Trophoblast cell (in vitro differentiated cells and primary cell): ENCODE data around the gene PXK.

Experiments used
- DNase-seq, 2 donors: peaks; one replicate each; pipeline ENCODE4 v3.0.0-alpha.2; 2016
- H2AFZ ChIP-seq: 2 replicates; pipeline ENCODE4 v1.6.1; 2013; ENCODE audit warnings: low read length, moderate library complexity, mild to moderate bottlenecking; ENCODE audit not compliant: insufficient read depth, poor library complexity
- H2AK5ac ChIP-seq: 2 replicates; pipeline ENCODE4 v1.6.1; 2013; ENCODE audit warnings: mild to moderate bottlenecking, low read length
- H2BK120ac ChIP-seq: 2 replicates; pipeline ENCODE4 v1.6.1; 2013; ENCODE audit warnings: low read length, mild to moderate bottlenecking, moderate library complexity; ENCODE audit not compliant: insufficient read depth, poor library complexity
- H2BK12ac ChIP-seq: 2 replicates; pipeline ENCODE4 v1.6.1; 2013; ENCODE audit warnings: mild to moderate bottlenecking, low read length, moderate library complexity
- H2BK5ac ChIP-seq: 2 replicates; pipeline ENCODE4 v1.6.1; 2013; ENCODE audit warnings: low read length, low read depth, moderate library complexity, mild to moderate bottlenecking; ENCODE audit not compliant: poor library complexity
- H3K14ac ChIP-seq: 2 replicates; pipeline ENCODE4 v1.6.1; 2013; ENCODE audit warnings: mild to moderate bottlenecking, low read length
- H3K18ac ChIP-seq: 2 replicates; pipeline ENCODE4 v1.6.1; 2013; ENCODE audit warnings: mild to moderate bottlenecking, low read length
- H3K23ac ChIP-seq: 2 replicates; pipeline ENCODE4 v1.6.1; 2013; ENCODE audit warnings: low read length
- H3K27ac ChIP-seq: 2 replicates; pipeline ENCODE4 v1.5.1; 2013; ENCODE audit warnings: low read depth, mild to moderate bottlenecking, inconsistent platforms, low read length, moderate library complexity
- H3K27me3 ChIP-seq: 2 replicates; pipeline ENCODE4 v1.6.1; 2013; ENCODE audit warnings: inconsistent platforms, mild to moderate bottlenecking, low read length, moderate library complexity; ENCODE audit not compliant: insufficient read depth
- H3K36me3 ChIP-seq, 2 experiments: 1 replicate in 1 of 2; 2 replicates in 1 of 2; pipeline ENCODE4 v1.6.1; 2013; ENCODE audit warnings: low read length in 2 of 2, mild to moderate bottlenecking in 2 of 2, moderate library complexity in 1 of 2; ENCODE audit not compliant: insufficient read depth in 2 of 2, control insufficient read depth in 1 of 2
- H3K4ac ChIP-seq: 2 replicates; pipeline ENCODE4 v1.6.1; 2013; ENCODE audit warnings: low read depth, mild to moderate bottlenecking, low read length, moderate library complexity
- H3K4me1 ChIP-seq, 2 experiments: 1 replicate in 1 of 2; 2 replicates in 1 of 2; pipeline ENCODE4 v1.6.1; 2013; ENCODE audit warnings: low read length in 2 of 2, mild to moderate bottlenecking in 2 of 2, moderate library complexity in 1 of 2; ENCODE audit not compliant: insufficient read depth in 2 of 2, control insufficient read depth in 1 of 2
- H3K4me2 ChIP-seq: 2 replicates; pipeline ENCODE4 v1.6.1; 2013; ENCODE audit warnings: inconsistent platforms, mild to moderate bottlenecking, low read length, moderate library complexity
- H3K4me3 ChIP-seq: 2 replicates; pipeline ENCODE4 v1.5.1; 2013; ENCODE audit warnings: mild to moderate bottlenecking, low read depth, low read length, inconsistent platforms
- H3K79me1 ChIP-seq: one replicate; pipeline ENCODE4 v1.6.1; 2013; ENCODE audit warnings: low read length
- H3K79me2 ChIP-seq: 2 replicates; pipeline ENCODE4 v1.6.1; 2013; ENCODE audit warnings: low read length, mild to moderate bottlenecking; ENCODE audit not compliant: control insufficient read depth, insufficient read depth, poor library complexity
- H3K9ac ChIP-seq: 2 replicates; pipeline ENCODE4 v1.6.1; 2013; ENCODE audit warnings: mild to moderate bottlenecking, low read length
- H3K9me3 ChIP-seq: 2 replicates; pipeline ENCODE4 v1.6.1; 2013; ENCODE audit warnings: low read depth, mild to moderate bottlenecking, control low read depth, inconsistent platforms, low read length; ENCODE audit not compliant: insufficient read depth
- H4K12ac ChIP-seq: 2 replicates; pipeline ENCODE4 v1.6.1; 2013; ENCODE audit warnings: low read depth, mild to moderate bottlenecking, low read length, moderate library complexity
- H4K8ac ChIP-seq: 2 replicates; pipeline ENCODE4 v1.6.1; 2013; ENCODE audit warnings: low read depth, mild to moderate bottlenecking, low read length, moderate library complexity
- H4K91ac ChIP-seq: one replicate; pipeline ENCODE4 v1.6.1; 2013; ENCODE audit warnings: low read depth, mild to moderate bottlenecking, low read length, moderate library complexity
- WGBS: extraction: QIAGEN DNeasy Blood & Tissue Kit; methylation state at CpG from one replicate; pipeline ENCODE4 v1.1.7; 2013; ENCODE audit warnings: missing lambda C conversion rate; ENCODE audit not compliant: insufficient read length, insufficient coverage; ENCODE audit errors: extremely low coverage; 5-methylcytosine and 5-hydroxymethylcytosine counted together

Gene PXK

GRCh38 chr3:58377168-58377567, 44.5 kb downstream of the PXK start:
- Histone ChIP-seq H3K14ac (no peak overlapping the region), H3K27me3 (no peaks in the 10 kb centered on the region), H2BK12ac (no peak overlapping the region), H2AFZ (no peak overlapping the region), H3K9ac (no peak overlapping the region), H3K4ac (no peak overlapping the region), H3K4me2 (no peak overlapping the region), H3K23ac (no peak overlapping the region), H3K79me2 (no peaks in the 10 kb centered on the region), H3K9me3 (no peaks in the 10 kb centered on the region), H2BK5ac (no peak overlapping the region), H3K36me3 (no peaks in the 10 kb centered on the region), H2AK5ac (no peak overlapping the region), H4K91ac (no peak overlapping the region), H3K79me1 (no peaks in the 10 kb centered on the region), H3K18ac (no peak overlapping the region), H3K4me3 (no peak overlapping the region), H4K12ac (no peak overlapping the region), H4K8ac (no peak overlapping the region), H2BK120ac (no peak overlapping the region), H3K27ac (no peak overlapping the region), H3K4me1 (no peaks in the 10 kb centered on the region)
- DNase-seq: no peak
- WGBS: no CpG with 5 or more reads among the region's 5 CpGs

DNA sequence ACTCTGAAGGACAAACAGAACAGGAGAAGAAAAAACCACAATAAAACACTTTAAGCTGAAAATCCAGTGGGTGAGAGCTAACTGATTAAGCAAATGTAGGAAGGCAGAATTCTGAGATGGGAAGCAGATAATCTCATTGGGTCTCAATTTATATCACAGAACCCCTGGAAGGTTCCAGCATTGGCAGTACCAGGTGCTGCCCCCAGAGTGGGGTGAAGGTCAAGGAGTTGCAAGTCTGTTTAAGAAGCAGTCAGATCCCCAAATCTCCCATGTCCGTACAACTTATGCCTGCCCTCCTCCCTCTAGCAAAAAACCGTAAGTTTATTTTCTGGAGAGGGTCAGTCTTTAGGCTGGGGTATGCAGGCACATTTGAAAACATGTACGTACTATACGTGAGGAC, 45.1 kb downstream of the PXK start:
- DNase-seq: no peak
- WGBS: no CpG with 5 or more reads among the region's 4 CpGs
- H3K9ac ChIP-seq: no peak overlapping the region

GRCh38 chr3:58379351-58380073, 46.8 kb downstream of the PXK start:
- Histone ChIP-seq H3K27ac (no peak overlapping the region), H3K4me3 (no peak overlapping the region), H2BK12ac (no peak overlapping the region), H3K9me3 (no peaks in the 10 kb centered on the region), H3K18ac (no peak overlapping the region), H3K36me3 (no peaks in the 10 kb centered on the region), H2BK5ac (no peak overlapping the region), H2BK120ac (no peak overlapping the region), H3K79me2 (no peaks in the 10 kb centered on the region), H3K14ac (no peak overlapping the region), H3K4ac (no peak overlapping the region), H4K12ac (no peak overlapping the region), H2AK5ac (no peak overlapping the region), H3K79me1 (no peaks in the 10 kb centered on the region), H4K91ac (no peak overlapping the region), H3K9ac (no peak overlapping the region), H4K8ac (no peak overlapping the region), H3K4me1 (peaks cover 0 to 7% of the 10 kb centered on the region in 2 experiments), H3K23ac (no peak overlapping the region), H3K4me2 (no peak overlapping the region), H2AFZ (no peak overlapping the region), H3K27me3 (no peaks in the 10 kb centered on the region)
- no peak for DNase-seq
- WGBS: no CpG with 5 or more reads among the region's 4 CpGs

More for the DNA sequence above, 45.1 kb downstream of the PXK start:
- no peak overlapping the region for H3K4me3 ChIP-seq
- no peak overlapping the region for H3K27ac ChIP-seq
- H4K12ac ChIP-seq: no peak overlapping the region
- no peak overlapping the region for H3K4ac ChIP-seq
- H3K79me2 ChIP-seq: no peaks in the 10 kb centered on the region
- H3K79me1 ChIP-seq: no peaks in the 10 kb centered on the region
- H3K23ac ChIP-seq: no peak overlapping the region
- no peak overlapping the region for H2BK120ac ChIP-seq
- H2AK5ac ChIP-seq: no peak overlapping the region
- no peak overlapping the region for H3K18ac ChIP-seq
- H2BK5ac ChIP-seq: no peak overlapping the region
- H3K27me3 ChIP-seq: no peaks in the 10 kb centered on the region
- no peaks in the 10 kb centered on the region for H3K36me3 ChIP-seq
- H2BK12ac ChIP-seq: no peak overlapping the region
- no peak overlapping the region for H2AFZ ChIP-seq
- no peaks in the 10 kb centered on the region for H3K9me3 ChIP-seq
- no peaks in the 10 kb centered on the region for H3K4me1 ChIP-seq
- no peak overlapping the region for H4K8ac ChIP-seq
- H3K4me2 ChIP-seq: no peak overlapping the region
- no peak overlapping the region for H3K14ac ChIP-seq
- H4K91ac ChIP-seq: no peak overlapping the region

DNA sequence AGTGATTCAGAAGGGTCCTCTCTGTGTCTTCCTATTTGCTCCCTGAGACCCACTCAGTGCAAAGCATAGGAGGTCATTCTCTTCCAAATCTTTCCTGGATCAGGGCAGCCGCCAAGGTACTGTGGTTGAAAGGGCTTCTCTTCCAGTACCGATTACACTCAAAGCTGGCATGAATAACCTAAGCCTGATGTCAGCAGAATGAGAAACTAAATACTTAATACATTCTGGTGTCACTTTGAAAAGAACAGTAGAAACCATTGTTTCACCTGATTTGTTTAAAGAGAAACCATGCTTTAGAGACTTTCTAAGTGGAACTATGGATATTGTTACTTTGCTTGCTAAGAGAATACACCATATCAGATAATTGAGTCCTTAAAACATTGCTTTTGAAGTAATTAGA, 50.8 kb downstream of the PXK start:
- Histone ChIP-seq H4K91ac (no peak overlapping the region), H3K9ac (no peak overlapping the region), H3K27me3 (no peaks in the 10 kb centered on the region), H2BK12ac (no peak overlapping the region), H3K18ac (no peak overlapping the region), H3K4me1 (peaks cover 11 to 21% of the 10 kb centered on the region in 2 experiments), H3K23ac (no peak overlapping the region), H2AFZ (no peak overlapping the region), H4K8ac (no peak overlapping the region), H2BK120ac (no peak overlapping the region), H3K4ac (no peak overlapping the region), H3K9me3 (no peaks in the 10 kb centered on the region), H3K4me2 (no peak overlapping the region), H2BK5ac (no peak overlapping the region), H2AK5ac (no peak overlapping the region), H3K79me1 (peaks cover 7% of the 10 kb centered on the region), H3K79me2 (no peaks in the 10 kb centered on the region), H3K4me3 (no peak overlapping the region), H4K12ac (no peak overlapping the region), H3K36me3 (no peaks in the 10 kb centered on the region), H3K14ac (no peak overlapping the region), H3K27ac (no peak overlapping the region)
- WGBS: no CpG with 5 or more reads among the region's 2 CpGs
- no peak for DNase-seq
